CD4-positive, alpha-beta T cell treated with Interferon alpha-2 for 1 hour (primary cell): ENCODE results near the gene RHCE.
A peak's percentile ranks its signal among the peaks of the same experiment; 100 is the strongest.
"Not testable (repeated sequence)": the region's sequence is repeated elsewhere in the genome, so short reads cannot be mapped to it uniquely, and the experiment has no call there.

ENCODE experiments used
- DNase-seq, 2 donors: peaks; one replicate each; pipeline ENCODE4 v3.0.0-alpha.2; 2020 to 2022

RHCE gene

DNA sequence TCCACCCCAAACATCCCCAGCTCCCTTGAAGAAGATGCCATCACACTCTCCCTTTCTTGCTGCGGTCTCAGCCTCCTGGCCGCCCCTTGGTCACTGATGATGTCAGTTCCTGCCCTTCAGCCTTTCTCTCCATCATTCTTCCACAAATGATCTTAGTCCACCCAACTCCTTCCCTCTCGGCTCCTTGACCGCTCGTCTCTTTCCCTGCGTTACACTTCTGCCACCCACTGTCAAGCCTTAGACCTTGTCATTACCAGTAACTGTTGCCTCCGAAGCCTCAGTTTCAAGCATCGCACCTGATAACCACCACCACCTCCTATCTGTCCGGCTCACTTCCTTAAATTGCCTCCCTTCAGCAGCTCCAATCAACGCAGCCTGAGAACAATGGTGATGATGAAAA, 23.1 kb downstream of the RHCE start:
- DNase-seq, result not testable (repeated sequence)

- no peak for DNase-seq
Measured at GRCh38 chr1:25392841-25393240, 27.8 kb downstream of the RHCE start.

DNA sequence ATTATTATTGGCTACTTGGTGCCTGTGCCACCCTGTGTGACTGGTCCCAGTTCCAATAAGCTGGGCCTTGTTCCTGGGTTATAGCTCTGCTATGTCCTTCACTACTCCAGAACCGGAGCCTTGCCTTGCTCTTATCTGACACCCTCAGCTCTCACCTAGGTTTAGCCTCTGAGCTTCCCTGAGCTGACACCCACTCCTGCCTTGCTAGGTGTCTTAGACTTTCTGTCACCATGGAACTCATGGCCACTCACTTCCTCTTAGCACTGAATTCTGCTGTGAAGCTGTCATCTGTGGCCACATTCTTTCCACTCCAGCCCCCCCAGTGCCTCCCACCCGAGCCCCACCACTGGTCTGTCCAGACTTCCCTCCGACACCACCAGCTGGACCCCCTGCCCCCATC, 30.9 kb downstream of the RHCE start:
- not testable (repeated sequence) for DNase-seq

DNA sequence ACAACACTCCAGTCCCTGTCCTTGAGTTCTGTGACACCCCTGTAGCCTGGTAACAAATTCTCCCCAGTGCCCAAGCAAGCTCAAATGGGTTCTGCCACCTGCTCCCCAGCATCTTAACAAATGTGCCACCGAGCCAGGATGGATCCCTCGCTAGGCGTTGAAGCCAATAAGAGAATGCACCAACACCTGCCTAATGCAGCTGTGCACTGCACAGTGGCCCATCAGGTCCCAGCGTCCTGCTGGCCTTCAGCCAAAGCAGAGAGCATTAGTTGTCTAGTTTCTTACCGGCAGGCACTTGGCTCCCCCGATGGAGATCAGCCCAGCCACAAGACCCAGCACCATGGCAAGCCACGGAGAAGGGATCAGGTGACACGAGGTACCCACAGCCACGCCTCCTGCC, 31.9 kb downstream of the RHCE start:
- DNase-seq, result not testable (repeated sequence)

GRCh38 chr1:25387096-25387495, 33.5 kb downstream of the RHCE start:
- DNase-seq, result not testable (repeated sequence)

GRCh38 chr1:25383875-25384274, 36.8 kb downstream of the RHCE start:
- DNase-seq, result not testable (repeated sequence)

- DNase-seq, result peak in 1 of 2 donors; percentile 20
Measured at GRCh38 chr1:25383090-25383489, 37.5 kb downstream of the RHCE start.

DNA sequence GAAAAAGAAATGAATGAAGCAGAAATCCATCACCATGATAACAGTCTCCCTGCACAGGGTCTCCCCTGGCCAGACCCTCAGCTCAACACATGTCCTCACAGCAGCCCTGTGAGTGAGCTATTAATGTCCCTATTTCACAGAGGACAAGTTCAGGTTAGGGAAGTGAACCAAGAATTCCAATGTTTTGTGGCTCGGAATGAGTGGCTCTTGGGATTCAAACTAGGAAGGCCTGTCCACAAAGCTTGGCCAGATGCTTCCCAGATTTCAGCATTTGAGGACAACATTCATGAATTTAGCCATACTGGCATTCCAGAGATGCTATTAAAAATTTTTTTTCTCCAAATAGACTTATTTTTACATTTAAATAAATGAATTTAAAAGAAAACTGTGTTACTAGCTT, 38.1 kb downstream of the RHCE start:
- DNase-seq, result not testable (repeated sequence)

GRCh38 chr1:25378367-25378766, 42.3 kb downstream of the RHCE start:
- not testable (repeated sequence) for DNase-seq

GRCh38 chr1:25371757-25372156, 48.9 kb downstream of the RHCE start:
- DNase-seq, result not testable (repeated sequence)

GRCh38 chr1:25369691-25370271, 50.8 kb downstream of the RHCE start:
- not testable (repeated sequence) for DNase-seq

DNA sequence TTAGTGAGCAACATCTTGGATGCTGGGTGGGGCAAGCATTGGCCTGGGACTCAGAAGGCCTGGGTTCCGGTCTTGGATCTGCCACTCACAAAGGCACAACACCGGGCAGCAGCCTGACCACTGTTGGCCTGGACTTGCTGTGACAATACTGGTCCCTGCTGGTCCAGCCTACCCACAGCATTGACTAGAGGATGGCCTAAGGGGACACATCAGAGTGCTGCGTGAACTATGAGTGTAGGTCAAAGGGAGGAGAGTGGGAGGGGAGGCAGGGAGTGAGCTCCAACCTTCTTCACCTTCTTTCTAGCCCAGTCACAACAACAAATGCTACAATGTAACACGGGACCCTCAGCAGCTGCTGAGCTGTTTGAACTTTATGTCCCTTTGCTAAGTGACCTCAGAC, 51.4 kb downstream of the RHCE start:
- DNase-seq, result no peak

DNA sequence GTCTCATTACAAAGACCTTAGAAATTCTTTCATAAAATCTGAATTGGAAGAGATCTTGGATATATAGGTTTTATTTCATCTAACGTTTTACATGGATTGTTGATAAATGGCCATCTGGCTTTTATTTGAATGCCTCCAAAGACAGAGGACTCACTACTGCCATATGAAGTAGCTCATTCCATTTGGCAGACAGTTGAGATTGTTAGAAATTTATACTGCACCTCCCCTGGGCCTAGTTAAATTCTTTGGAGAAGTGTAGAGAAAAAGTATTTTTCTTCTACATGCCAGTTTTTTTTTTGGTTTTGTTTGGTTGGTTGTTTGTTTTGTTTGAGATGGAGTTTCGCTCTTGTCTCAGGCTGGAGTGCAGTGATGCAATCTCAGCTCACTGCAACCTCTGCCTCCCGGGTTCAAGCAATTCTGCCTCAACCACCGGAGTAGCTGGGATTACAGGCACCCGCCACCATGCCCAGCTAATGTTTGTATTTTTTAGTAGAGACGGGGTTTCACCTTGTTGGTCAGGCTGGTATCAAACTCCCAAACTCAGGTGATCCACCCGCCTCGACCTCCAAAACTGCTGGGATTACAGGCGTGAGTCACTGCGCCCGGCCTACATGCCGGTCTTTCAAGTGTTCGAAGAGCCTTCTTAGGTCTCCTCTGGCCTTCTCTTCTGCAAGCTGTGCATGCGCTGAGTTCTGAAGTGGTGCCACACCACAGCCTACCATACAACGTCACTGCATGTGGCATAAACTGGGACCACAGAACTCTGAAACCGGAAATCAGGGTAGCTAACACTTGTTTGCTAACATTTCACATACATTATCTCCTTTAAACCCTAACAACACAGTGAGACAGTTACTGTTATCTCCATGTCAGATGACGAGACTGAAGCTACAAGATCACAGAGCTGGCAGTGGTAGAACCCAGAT, 57.7 kb downstream of the RHCE start:
- not testable (repeated sequence) for DNase-seq

- DNase-seq, result no peak
Measured at GRCh38 chr1:25361901-25362300, 58.7 kb downstream of the RHCE start.

DNA sequence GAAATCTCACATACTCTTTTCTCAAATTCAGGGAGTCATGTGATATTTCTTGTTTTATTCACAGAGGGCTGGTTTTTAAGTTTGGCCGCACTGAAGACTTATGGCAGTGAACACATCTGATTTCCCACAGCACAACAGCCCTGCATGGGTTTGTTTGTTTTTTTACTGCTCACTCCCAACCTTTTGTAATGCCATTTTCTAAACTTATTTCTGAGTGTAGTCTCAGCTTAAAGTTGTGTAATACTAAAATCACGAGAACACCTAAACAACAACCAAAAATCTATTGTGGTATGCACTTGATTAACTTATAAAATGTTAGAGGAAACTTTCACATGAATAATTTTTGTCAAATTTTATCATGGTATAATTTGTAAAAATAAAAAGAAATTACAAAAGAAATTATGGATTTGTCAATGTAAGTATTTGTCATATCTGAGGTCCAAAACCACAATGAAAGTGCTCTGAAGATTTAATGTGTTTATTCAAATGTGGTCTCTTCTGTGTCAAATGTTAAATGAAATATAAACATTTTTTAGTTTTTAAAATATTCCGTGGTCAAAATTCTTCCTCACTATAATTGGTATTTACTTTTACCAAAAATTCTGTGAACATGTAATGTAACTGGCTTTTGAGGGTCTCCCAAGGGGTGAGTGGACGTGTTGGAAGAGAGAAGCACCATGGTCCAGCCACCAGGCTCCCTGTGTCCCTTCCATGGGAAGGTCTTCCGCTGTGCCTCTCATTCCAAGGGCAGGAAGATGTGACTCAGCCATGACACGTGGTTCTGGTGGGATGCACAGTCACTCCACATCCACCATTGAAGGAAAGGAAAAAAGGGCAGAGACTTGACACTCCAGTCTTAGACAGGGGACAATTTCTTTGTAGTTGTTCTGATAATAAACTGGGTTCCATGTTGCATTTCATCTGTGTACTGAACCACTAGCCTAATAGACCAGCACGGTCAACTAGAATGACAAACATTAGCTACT, 59.7 kb downstream of the RHCE start:
- DNase-seq, result no peak

- no peak for DNase-seq
Measured at GRCh38 chr1:25356848-25357247, 63.8 kb downstream of the RHCE start.

DNA sequence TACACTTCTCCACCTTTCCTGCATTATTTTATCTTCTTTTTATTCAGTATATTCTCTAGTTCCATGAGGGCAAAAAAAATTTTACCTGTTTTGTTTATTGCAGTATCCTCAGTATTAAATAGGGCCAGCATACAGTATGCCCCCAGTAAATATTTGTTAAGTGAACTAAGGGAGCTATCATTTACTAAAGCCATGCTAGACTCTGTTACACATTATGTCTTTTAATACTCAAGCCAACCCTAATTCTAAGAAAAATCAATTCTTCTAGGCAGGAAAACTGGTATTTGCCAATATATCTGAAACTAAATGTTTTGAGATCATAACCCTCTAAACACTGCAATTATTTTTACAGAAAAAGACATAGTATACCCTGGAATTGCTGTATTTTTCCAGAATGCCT, 64.2 kb downstream of the RHCE start:
- DNase-seq, result no peak

GRCh38 chr1:25355841-25356395, 64.7 kb downstream of the RHCE start:
- peak in 1 of 2 donors; percentile 67 for DNase-seq

DNA sequence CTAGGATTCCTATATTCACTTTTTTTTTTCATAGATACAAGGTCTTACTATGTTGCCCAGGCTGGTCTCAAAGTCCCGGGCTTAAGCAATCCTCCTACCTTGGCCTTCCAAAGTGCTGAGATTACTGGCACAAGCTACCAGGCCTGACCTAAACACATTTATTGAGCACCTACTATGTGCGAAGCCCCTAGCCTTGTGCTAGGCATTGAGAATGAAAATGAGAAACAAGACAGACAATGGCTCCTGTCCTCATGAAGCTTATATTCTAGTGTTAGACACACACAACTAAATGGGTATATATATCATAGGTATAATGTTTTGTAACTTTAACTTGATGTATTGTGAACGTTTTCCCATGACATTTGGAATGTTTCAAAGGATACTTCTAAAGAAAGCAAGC, 71.0 kb downstream of the RHCE start:
- DNase-seq, result no peak

GRCh38 chr1:25347556-25347955, 73.1 kb downstream of the RHCE start:
- no peak for DNase-seq

- DNase-seq, result no peak
Measured at GRCh38 chr1:25343872-25344271, 76.8 kb downstream of the RHCE start.

- DNase-seq, result no peak
Measured at GRCh38 chr1:25342846-25343245, 77.8 kb downstream of the RHCE start.

DNA sequence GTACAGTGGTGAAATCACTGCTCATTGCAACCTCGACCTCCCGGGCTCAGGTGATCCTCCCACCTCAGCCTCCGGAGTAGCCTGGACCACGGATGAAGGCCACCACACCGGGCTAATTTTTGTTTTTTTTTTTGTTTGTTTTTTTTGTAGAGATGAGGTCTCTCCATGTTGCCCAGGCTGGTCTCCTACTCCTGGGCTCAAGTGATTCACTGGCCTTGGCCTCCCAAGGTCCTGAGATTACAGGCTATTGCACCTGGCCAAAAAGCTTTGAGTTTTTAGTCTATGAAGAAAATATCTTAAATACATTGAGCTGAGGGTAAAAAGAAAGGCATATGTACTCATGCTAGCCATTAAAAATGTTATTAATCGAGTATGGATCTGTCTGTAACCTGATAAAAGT, 78.9 kb downstream of the RHCE start:
- no peak for DNase-seq
